PFSK-1 (cell line): ENCODE data around the gene DHFR.

Experiments
- FOXP2 ChIP-seq: optimal IDR thresholded peaks from 2 replicates; pipeline ENCODE3; 2011; ENCODE audit warnings: borderline replicate concordance, control low read depth, inconsistent platforms; ENCODE audit not compliant: insufficient read depth; ENCODE audit errors: extremely low read length, extremely low read depth
- POLR2AphosphoS5 ChIP-seq: IDR thresholded peaks from 2 replicates; pipeline ENCODE4 v1.6.1; 2012; ENCODE audit warnings: low read depth, mild to moderate bottlenecking, control low read depth, low read length, moderate library complexity
- REST ChIP-seq, 2 experiments: IDR thresholded peaks; 2 replicates each; pipeline versions ENCODE4 v1.6.1 to v1.8.0; 2011 to 2012; ENCODE audit warnings: low read depth in 2 of 2, low read length in 2 of 2, control low read depth in 1 of 2, inconsistent platforms in 1 of 2, mild to moderate bottlenecking in 1 of 2, moderate library complexity in 1 of 2; ENCODE audit not compliant: insufficient read depth in 1 of 2
- SIN3A ChIP-seq: IDR thresholded peaks from 2 replicates; pipeline ENCODE4 v1.6.1; 2012; ENCODE audit warnings: mild to moderate bottlenecking, low read length, moderate library complexity, borderline replicate concordance; ENCODE audit not compliant: insufficient read depth
- TAF1 ChIP-seq: IDR thresholded peaks from 2 replicates; pipeline ENCODE4 v1.6.1; 2012; ENCODE audit warnings: low read length, control low read depth, borderline replicate concordance; ENCODE audit not compliant: insufficient read depth

The DHFR gene

DNA sequence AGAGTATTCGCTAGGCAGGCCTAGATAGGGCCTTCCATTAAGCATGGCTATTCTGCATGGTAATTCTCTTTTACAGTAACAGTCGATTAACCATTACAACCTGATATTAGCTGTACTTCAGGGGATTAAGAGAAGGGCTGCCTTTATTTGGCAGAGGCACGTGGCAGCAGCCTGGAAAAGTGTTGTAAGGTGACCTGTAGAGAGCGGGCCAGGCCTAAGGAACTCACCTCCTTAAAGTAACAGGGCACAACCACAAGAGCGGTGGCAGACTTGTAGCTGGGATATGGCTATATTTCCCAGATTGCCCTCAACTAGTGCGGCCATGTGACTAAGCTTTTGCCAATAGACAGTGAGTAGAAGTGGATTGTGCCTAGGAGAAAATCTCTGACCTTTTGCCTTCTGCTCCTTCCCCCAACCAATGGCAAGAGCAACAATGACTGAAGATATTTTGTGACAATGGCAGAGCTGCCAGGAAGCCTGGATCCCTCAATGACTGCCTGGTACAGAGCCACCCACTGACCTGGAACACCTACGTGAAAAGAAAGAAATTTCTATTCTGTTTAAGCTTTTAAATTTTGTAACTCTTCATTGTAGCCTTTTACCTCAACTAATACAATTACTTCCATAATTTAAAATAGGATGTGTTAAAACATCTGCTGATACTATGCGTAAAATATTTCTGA is 65.8 kb downstream of the DHFR start:
- TF ChIP-seq TAF1 (no peak), POLR2AphosphoS5 (no peak)

GRCh38 chr5:80584770-80585169 is 70.0 kb downstream of the DHFR start:
- TF ChIP-seq FOXP2 (no peak), POLR2AphosphoS5 (no peak), REST (IDR thresholded peaks at IDR 0.05; ENCODE audit: insufficient read depth in 1 of 2, low read depth in 2 of 2, low read length in 2 of 2) (no peak), SIN3A (no peak), TAF1 (no peak)

DNA sequence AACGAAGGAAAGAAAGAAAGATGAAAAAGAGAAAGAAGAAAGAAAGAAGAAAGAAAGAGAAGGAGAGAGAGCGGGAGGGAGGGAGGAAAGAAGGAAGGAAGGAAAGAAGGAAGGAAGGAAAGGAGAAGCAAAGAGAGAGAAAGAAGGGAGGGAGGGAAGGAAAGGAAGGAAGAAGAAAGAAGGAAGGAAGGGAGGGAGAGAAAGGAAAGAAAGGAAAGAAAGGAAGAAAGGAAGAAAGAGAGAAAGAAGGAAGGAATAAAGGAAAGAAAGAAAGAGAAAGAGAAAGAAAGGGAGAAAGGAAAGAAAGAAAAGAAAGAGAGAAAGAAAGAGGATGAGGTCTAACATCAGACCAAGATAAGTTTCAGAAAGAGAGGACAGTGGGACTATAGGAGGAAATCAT is 75.7 kb downstream of the DHFR start:
- TF ChIP-seq POLR2AphosphoS5: no peak

DNA sequence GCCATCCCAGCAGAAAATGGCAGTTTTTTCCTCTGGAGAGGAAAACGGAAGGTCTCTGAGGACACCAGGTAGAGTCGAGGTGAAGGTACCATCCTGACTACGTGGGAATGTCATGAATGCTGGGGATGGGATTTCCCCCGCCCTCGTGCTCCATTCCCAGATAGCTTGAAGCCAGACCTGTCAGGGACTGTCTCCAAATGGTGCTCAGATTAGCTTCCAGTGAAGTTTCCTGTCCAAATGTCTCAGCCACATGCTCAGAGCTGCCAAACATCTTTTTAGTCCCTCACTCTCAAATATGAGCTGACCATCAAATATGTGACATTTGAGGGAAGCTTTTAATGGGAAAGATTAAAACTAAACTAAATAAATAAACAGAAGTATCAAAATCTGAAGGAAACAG is 77.1 kb downstream of the DHFR start:
- TF ChIP-seq TAF1: no peak
- no peak for TF ChIP-seq POLR2AphosphoS5
- TF ChIP-seq SIN3A: no peak
- TF ChIP-seq REST (IDR thresholded peaks at IDR 0.05; ENCODE audit: insufficient read depth in 1 of 2, low read depth in 2 of 2, low read length in 2 of 2): no peak
- TF ChIP-seq FOXP2: no peak

- TF ChIP-seq SIN3A (no peak), POLR2AphosphoS5 (no peak), FOXP2 (no peak), REST (IDR thresholded peaks at IDR 0.05; ENCODE audit: insufficient read depth in 1 of 2, low read depth in 2 of 2, low read length in 2 of 2) (no peak), TAF1 (no peak)
Observed at GRCh38 chr5:80576383-80576782, 78.4 kb downstream of the DHFR start.
